SU-DHL-6 (cell line): ENCODE data around the gene PML.
"Not testable (repeated sequence)": the region's sequence is repeated elsewhere in the genome, so short reads cannot be mapped to it uniquely, and the experiment has no call there.

ENCODE experiments used
- H2AFZ ChIP-seq: fragments of 200-600 bp; sonication (generic); 2 replicates; pipeline ENCODE4 v1.6.1; 2014; ENCODE audit warnings: low read depth, mild to moderate bottlenecking, moderate library complexity, mixed read lengths, antibody characterized with exemption, low read length; ENCODE audit not compliant: severe bottlenecking
- H3F3A ChIP-seq: fragments of 200-600 bp; shearing (Covaris generic); 2 replicates; pipeline ENCODE4 v1.6.0; 2016; ENCODE audit warnings: antibody characterized with exemption, mild to moderate bottlenecking; ENCODE audit not compliant: insufficient read depth
- H3K27ac ChIP-seq: fragments of 200-600 bp; sonication (generic); 2 replicates; pipeline ENCODE4 v1.5.1; 2016; ENCODE audit warnings: low read depth, mild to moderate bottlenecking, low read length, moderate library complexity, mixed read lengths
- H3K27me3 ChIP-seq: fragments of 200-600 bp; sonication (generic), shearing (Covaris generic); 2 replicates; pipeline ENCODE4 v1.6.0; 2014; ENCODE audit warnings: mild to moderate bottlenecking, low read length
- H3K36me3 ChIP-seq: fragments of 200-600 bp; sonication (generic); 2 replicates; pipeline ENCODE4 v1.6.1; 2014; ENCODE audit warnings: mild to moderate bottlenecking, low read length, mixed read lengths
- H3K4me2 ChIP-seq: fragments of 300-600, 200-600 bp; shearing (Covaris generic), sonication (generic); 2 replicates; pipeline ENCODE4 v1.6.0; 2014; ENCODE audit warnings: low read length, low read depth, mild to moderate bottlenecking; ENCODE audit not compliant: poor library complexity, severe bottlenecking
- H3K4me3 ChIP-seq: fragments of 200-600 bp; sonication (generic); 2 replicates; pipeline ENCODE4 v1.5.1; 2014; ENCODE audit warnings: antibody characterized with exemption, low read length, mild to moderate bottlenecking, mixed read lengths; ENCODE audit not compliant: insufficient read depth, poor library complexity, severe bottlenecking
- H3K79me2 ChIP-seq: fragments of 200-600 bp; sonication (generic); 2 replicates; pipeline ENCODE4 v1.6.1; 2014; ENCODE audit warnings: mild to moderate bottlenecking, low read length, moderate library complexity; ENCODE audit not compliant: insufficient read depth
- H3K9ac ChIP-seq: fragments of 200-600 bp; sonication (generic); 2 replicates; pipeline ENCODE4 v1.7.0; 2014; ENCODE audit warnings: mild to moderate bottlenecking, low read length
- H3K9me2 ChIP-seq: fragments of 200-600 bp; sonication (generic); replicated peaks from 2 replicates; pipeline ENCODE4 v1.6.1; 2014; ENCODE audit warnings: low read length; ENCODE audit not compliant: insufficient read depth
- H3K9me3 ChIP-seq: fragments of 200-600 bp; sonication (generic); 2 replicates; pipeline ENCODE4 v1.6.1; 2014; ENCODE audit warnings: low read length, mixed read lengths; ENCODE audit not compliant: insufficient read depth
- H4K20me1 ChIP-seq: fragments of 200-600 bp; sonication (generic); 2 replicates; pipeline ENCODE4 v1.6.1; 2014; ENCODE audit warnings: low read depth, mild to moderate bottlenecking, antibody characterized with exemption, low read length, moderate library complexity, mixed read lengths
- EZH2phosphoT487 ChIP-seq: fragments of 200-600 bp; sonication (generic), shearing (Covaris generic); conservative IDR thresholded peaks from 2 replicates; pipeline ENCODE4 v1.6.1; 2018; ENCODE audit warnings: mild to moderate bottlenecking, antibody characterized with exemption, low read length, moderate library complexity, mixed read lengths
- TF ChIP-seq, protein P1 (sequence below): fragments of 200-600 bp; sonication (generic); IDR thresholded peaks from one replicate; pipeline ENCODE4 v1.5.1; 2017; ENCODE audit warnings: antibody characterized with exemption, mild to moderate bottlenecking, low read length, moderate library complexity; ENCODE audit not compliant: insufficient read depth, poor library complexity, severe bottlenecking

PML gene

DNA sequence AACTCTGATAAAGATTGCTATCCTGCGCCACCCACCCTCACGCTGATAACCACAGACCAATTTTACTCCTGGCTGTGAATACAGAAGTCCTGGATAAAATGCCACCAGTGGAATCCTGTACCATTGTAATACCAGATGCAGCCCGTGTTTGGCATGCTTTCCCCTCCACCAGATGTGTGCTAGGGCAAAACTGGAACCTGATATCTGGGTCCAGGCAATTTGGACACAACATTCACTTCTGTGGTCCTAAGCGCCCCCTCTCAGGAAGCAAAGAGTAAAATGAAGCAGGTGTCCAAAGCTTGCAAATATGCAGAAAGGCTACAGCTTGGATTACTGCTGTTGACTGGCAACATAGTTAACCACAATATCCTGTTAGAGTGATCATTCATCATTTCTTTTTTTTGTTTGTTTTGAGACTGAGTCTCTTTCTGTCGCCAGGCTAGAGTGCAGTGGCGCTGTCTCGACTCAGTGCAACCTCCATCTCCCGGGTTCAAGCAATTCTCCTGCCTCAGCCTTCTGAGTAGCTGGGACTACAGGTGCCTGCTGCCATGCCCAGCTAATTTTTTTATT is 35.4 kb upstream of the PML start:
- Histone ChIP-seq H3K36me3 (no peaks in the 10 kb centered on the region), H3K79me2 (no peaks in the 10 kb centered on the region), H3K9me3 (no peaks in the 10 kb centered on the region), H3K4me3 (no peak overlapping the region), H3K9ac (no peak overlapping the region), H3K27me3 (no peaks in the 10 kb centered on the region), H2AFZ (no peak overlapping the region), H3F3A (no peaks in the 10 kb centered on the region), H3K4me2 (no peak overlapping the region), H4K20me1 (no peaks in the 10 kb centered on the region), H3K27ac (no peak overlapping the region), H3K9me2 (no peaks in the 10 kb centered on the region)
- TF ChIP-seq, protein P1, sequence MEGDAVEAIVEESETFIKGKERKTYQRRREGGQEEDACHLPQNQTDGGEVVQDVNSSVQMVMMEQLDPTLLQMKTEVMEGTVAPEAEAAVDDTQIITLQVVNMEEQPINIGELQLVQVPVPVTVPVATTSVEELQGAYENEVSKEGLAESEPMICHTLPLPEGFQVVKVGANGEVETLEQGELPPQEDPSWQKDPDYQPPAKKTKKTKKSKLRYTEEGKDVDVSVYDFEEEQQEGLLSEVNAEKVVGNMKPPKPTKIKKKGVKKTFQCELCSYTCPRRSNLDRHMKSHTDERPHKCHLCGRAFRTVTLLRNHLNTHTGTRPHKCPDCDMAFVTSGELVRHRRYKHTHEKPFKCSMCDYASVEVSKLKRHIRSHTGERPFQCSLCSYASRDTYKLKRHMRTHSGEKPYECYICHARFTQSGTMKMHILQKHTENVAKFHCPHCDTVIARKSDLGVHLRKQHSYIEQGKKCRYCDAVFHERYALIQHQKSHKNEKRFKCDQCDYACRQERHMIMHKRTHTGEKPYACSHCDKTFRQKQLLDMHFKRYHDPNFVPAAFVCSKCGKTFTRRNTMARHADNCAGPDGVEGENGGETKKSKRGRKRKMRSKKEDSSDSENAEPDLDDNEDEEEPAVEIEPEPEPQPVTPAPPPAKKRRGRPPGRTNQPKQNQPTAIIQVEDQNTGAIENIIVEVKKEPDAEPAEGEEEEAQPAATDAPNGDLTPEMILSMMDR = no peak
- TF ChIP-seq EZH2phosphoT487 = no peak

DNA sequence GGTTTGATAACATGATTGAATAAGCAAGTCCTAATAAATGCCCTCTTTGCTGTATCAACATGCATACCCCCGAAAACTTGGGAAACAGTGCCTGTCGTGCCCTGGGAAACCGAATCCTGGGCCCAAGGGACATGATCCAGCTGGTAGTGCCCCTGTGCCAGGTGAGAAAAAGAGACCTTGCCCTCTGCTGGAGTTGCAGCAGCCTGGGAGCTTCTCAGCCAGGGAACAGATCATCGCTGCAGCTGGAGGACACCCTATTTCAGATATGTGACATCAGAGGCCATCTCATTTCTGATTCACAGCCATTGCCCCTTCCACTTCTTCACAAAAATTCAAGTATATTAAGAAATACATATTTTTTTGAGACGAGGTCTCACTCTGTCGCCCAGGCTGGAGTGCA is 34.7 kb upstream of the PML start:
- H3K27me3 ChIP-seq = no peaks in the 10 kb centered on the region
- no peak overlapping the region for H3K27ac ChIP-seq
- no peak overlapping the region for H3K9ac ChIP-seq
- no peaks in the 10 kb centered on the region for H4K20me1 ChIP-seq
- no peaks in the 10 kb centered on the region for H3K9me3 ChIP-seq
- H3K4me2 ChIP-seq = no peak overlapping the region
- no peak overlapping the region for H2AFZ ChIP-seq
- H3K4me3 ChIP-seq = no peak overlapping the region
- H3K9me2 ChIP-seq = no peaks in the 10 kb centered on the region
- no peaks in the 10 kb centered on the region for H3K36me3 ChIP-seq
- H3F3A ChIP-seq = no peaks in the 10 kb centered on the region
- TF ChIP-seq EZH2phosphoT487 = no peak
- TF ChIP-seq, protein P1 = no peak
- H3K79me2 ChIP-seq = no peaks in the 10 kb centered on the region

DNA sequence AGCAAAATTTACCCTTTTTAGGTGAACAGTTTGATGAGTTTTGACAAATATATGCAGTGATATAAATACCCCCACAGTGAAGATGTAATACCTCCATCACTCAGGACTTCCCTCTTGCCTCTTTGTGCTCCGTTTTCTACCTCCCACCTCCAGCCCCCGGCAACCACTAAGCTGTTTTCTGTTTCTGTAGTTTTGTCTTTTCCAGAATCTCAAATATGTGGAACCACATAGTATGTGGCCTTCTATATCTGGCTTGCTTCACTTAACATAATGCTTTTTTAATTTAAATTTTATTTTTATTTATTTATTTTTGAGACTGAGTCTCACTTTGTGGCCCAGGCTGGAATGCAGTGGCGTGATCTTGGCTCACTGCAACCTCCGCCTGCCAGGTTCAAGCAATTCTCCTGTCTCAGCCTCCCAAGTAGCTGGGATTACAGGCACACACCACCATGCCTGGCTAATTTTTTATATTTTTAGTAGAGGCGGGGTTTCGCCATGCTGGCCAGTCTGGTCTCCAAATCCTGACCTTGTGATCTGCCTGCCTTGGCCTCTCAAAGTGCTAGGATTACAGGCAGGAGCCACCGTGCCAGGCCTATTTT is 33.9 kb upstream of the PML start:
- not testable (repeated sequence) for H3K27ac ChIP-seq, H3F3A ChIP-seq, H3K27me3 ChIP-seq, H3K4me2 ChIP-seq, H4K20me1 ChIP-seq, H3K79me2 ChIP-seq, H3K4me3 ChIP-seq, H3K9me2 ChIP-seq, H3K36me3 ChIP-seq, H2AFZ ChIP-seq, H3K9ac ChIP-seq, H3K9me3 ChIP-seq

DNA sequence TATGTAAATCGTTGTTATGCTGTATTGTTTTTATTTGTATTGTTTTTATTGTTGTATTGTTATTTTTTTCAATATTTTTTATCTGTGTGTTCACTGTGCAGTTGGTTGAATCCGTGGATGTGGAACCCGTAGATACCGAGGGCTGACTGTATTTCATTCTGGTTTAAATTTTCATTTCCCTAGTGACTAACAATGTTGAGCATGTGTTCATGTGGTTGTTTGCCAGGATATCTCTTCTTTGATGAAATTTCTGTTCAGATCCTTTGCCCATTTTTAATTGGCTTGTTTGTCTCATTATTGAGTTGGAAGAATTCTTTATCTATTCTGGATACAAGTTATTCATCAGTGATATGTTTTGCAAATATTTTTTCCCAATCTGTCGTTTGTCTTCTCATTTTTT is 32.1 kb upstream of the PML start:
- no peak overlapping the region for H2AFZ ChIP-seq
- H3K9ac ChIP-seq = no peak overlapping the region
- TF ChIP-seq EZH2phosphoT487 = no peak
- TF ChIP-seq, protein P1 = no peak
- no peaks in the 10 kb centered on the region for H3K9me2 ChIP-seq
- H3K4me2 ChIP-seq = no peak overlapping the region
- no peaks in the 10 kb centered on the region for H3K36me3 ChIP-seq
- H3K79me2 ChIP-seq = no peaks in the 10 kb centered on the region
- H3K27me3 ChIP-seq = no peaks in the 10 kb centered on the region
- H3F3A ChIP-seq = 0 out of 2 replicates have a peak, but pooled peaks cover 5% of the 10 kb centered on the region
- no peaks in the 10 kb centered on the region for H3K9me3 ChIP-seq
- no peaks in the 10 kb centered on the region for H4K20me1 ChIP-seq
- H3K4me3 ChIP-seq = no peak overlapping the region
- no peak overlapping the region for H3K27ac ChIP-seq
